Activated CD8-positive, alpha-beta memory T cell treated with anti-CD3 and anti-CD28 coated beads, Interleukin-2, amount 50 U/mL, for 4 hours (primary cell): ENCODE data around the gene HOXA11.

Experiments
- DNase-seq: peaks from one replicate; pipeline ENCODE4 v3.0.0-alpha.2; 2020

The HOXA11 gene

DNA sequence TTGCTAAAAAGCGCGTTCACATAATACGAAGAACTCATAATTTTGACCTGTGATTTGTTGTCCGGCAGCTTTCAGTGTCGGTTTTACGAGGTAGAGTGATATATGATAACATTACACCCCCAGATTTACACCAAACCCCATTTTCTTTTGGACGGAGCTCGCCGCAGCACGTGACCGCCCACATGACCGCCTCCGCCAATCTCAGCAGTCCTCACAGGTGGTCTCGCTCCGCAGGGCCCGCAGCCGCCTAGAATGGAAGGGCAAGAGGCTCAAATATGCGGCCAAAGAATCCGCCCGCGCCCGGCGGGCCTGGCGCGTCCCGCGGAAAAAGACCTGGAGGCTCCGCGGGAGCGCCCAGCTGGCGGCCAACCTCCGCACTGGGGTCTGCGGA is 28.5 kb downstream of the HOXA11 start, which contains the start of gene HOXA7:
Gene HOXA7 (minus strand): TSS at position 168 of the 391 bp plus-strand sequence. CDS start 130 bp downstream, at position 38.
- no peak for DNase-seq

DNA sequence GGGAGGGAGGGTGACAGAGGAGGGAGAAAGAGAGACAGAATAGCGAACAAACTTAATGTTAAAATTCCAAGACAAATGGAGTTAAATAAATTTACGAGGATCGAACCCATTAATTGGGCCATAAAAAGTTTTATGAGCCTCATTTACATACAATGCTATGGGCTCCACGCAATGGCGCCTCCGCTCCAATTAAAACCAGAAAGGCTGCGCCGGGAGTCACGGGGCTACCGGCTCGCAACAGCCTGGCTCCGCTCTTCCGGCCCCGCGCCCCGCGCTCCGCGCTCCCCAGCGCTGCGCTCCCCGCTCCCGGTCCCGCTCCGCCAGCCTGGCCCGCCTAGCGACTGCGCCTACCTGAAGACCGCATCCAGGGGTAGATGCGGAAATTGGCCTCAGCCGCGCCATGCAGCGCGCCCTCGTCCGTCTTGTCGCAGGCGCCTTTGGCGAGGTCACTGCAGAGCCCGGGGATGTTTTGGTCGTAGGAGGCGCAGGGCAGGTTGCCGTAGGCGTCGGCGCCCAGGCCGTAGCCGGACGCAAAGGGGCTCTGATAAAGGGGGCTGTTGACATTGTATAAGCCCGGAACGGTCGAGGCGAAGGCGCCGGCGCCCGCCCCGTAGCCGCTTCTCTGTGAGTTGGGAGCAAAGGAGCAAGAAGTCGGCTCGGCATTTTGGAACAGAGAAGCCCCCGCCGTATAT is 29.1 kb downstream of the HOXA11 start:
- DNase-seq = peak; percentile 19

- peak; percentile 57 for DNase-seq
Measured at GRCh38 chr7:27154901-27155815, 29.9 kb downstream of the HOXA11 start.

DNA sequence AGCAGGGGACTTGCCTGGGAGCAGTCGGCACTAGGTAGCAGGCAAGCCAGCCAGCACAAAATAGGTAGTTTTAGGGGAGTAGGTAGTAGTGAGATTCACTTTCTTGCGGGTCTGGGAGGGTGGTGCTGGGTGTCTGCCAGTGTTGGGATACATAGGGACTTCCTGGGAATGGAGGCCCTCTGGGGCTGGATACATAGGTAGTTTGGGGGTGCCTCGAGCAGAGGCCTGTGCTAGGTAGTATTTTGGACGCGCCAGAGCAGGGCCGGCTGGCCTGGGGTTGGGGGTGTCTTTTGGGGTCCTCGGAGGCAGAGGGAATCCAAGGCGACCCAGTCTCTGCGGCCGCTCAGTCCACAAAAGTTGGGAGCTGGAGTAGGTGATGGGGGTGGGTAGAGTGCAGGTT is 30.7 kb downstream of the HOXA11 start:
- DNase-seq = no peak

GRCh38 chr7:27153526-27153925 is 31.5 kb downstream of the HOXA11 start:
- no peak for DNase-seq

DNA sequence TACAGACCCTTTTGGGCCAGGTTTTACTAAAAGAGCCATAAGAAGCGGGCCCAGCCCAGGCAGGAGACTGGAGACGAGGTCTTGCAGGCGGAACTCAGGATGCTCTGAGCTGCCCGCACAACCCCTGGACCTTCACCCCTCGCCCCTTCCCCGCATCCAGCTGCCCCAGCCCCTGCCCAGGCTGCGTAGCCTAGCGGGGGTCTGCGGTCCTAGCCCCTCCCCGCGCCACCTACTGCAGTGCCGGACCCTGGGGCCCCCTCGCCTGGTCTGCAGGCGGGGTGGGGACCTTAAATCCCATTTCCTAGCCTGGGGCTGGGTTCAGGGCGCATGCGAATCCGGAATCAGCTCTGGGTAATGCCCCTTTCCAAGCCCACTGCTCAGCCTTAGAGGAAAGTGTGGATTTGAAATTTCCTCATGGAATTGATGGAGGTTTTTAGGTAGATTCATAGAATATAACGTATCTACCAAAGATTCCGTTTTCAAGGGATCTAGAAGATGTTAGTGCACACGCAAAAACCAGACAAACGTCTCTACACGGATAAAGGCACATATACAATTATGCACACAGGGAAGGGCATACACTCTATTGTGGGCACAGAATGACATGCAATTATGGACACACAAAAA is 32.1 kb downstream of the HOXA11 start:
- no peak for DNase-seq

- no peak for DNase-seq
Measured at GRCh38 chr7:27151931-27152815, 32.9 kb downstream of the HOXA11 start, which contains the start of gene HOXA3. Gene HOXA3, minus strand, starts transcription at chr7:27152583. Its CDS starts 41,943 bp downstream, at chr7:27110640.

- DNase-seq = no peak
Measured at GRCh38 chr7:27151341-27151930, 33.6 kb downstream of the HOXA11 start.

DNA sequence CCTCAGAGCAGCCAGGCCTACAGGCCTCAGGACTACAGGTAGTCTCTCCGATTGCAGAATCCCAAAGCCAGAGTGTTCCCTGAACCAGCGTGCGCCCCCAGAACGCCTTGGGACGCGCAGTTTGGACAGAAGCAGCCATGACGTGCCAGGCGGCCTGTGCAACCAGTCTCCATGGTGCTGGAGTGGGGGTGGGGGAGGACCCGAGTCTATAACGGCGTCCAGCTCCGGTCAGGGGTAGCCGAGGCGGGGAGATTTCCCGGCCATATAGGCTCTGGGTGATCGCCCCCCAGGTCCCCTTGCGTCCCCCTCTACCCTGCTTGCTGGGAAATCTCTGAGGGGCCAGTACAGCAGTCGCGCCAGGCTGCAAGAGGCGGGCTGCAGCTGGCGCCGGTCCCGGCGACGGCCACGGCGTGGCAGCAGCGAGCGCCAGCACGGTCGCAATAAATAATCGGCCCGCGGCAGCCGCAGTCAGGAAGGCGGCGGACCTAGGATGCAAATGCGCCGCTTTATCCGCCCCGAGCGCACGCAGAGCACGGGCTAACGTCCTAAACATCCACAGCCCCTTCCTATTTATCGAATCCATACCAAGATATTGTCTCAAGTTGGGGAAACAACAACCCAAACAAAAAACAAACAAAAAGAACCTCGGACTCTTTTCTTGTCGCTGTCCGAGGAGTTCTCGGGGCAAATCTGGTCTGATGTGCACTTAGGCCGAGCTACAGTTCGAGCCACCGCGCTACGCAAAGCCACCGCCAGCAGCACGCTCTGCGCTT is 34.3 kb downstream of the HOXA11 start:
- peak; percentile 67 for DNase-seq

DNA sequence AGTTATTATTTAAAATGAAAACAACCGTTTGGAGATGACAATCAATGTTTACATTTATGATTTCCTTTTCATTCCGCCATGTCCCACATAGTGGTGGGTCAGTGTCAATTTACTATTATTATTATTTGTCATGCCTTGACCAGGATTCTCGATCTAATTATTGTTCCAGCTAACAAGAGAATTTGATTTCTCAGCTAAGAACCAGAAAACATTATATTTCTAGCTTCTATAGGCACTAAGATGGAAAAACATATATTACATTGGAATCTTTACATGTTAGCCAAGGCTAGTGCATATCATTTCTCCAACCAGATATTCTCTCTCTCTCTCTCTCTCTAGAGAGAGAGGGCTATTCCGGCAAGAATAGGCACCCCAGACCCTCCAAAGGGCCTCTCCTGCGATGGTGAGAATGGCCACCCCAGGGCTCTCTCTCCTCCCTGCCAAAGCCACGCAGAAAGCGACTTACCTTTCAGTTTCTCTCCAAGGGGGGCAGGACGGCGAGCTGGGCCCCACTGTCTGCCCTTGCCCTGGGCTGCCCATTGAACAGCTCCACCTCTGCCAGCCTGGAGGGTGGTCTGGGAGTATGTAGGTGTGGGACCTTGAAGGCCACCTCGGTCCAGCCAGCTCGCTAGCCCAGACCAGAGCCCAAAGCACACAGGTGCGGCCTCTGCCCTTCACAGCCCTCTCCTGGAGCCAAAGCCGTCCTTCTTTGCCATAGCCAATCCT is 35.0 kb downstream of the HOXA11 start:
- DNase-seq = no peak

- DNase-seq = no peak
Measured at GRCh38 chr7:27148756-27149641, 36.0 kb downstream of the HOXA11 start.

GRCh38 chr7:27148031-27148755 is 36.8 kb downstream of the HOXA11 start:
- DNase-seq = no peak

DNA sequence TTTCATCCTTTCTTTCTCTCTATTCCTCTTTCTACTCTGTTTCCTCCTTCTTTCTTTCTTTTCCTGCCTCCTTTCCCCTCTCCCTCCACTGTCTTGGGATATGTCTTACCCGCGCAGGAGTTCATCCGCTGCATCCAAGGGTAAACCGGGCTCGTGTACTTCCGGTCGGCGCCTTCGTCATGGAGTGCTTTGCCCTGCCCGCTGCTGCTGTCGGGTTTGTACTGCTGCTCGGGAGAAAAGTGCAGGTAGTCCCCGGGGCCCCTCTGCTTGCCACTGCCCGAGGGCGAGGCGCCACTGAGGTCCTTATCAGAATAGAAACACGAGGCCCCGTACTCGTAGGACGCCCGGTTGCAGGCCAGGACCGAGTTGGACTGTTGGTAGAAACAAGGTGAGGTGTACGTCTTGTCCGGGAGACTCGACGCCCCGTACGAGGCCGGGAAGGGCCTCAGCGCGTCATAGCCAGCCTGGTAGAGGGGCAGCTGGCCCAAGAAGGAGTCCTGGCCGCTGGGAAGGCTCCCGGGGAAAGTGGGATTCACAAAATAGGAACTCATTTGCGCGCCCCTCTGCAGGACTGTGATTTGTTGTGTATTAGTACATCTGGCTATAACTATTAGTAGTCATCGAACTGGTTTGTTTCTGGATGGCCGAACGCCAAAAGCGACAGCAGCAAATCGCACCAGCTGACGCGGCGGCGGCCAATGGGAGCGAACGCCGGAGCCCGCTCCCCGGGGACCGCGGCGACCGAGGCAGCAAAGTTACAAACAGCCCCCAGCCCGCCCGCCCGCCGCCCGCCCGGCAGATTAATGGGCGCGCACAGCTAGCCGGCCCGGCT is 37.6 kb downstream of the HOXA11 start, which contains the start of gene HOXA6:
Gene HOXA6 (minus strand): TSS at position 576 of the 832 bp plus-strand sequence. CDS start 25 bp downstream, at position 551.
- DNase-seq = no peak

DNA sequence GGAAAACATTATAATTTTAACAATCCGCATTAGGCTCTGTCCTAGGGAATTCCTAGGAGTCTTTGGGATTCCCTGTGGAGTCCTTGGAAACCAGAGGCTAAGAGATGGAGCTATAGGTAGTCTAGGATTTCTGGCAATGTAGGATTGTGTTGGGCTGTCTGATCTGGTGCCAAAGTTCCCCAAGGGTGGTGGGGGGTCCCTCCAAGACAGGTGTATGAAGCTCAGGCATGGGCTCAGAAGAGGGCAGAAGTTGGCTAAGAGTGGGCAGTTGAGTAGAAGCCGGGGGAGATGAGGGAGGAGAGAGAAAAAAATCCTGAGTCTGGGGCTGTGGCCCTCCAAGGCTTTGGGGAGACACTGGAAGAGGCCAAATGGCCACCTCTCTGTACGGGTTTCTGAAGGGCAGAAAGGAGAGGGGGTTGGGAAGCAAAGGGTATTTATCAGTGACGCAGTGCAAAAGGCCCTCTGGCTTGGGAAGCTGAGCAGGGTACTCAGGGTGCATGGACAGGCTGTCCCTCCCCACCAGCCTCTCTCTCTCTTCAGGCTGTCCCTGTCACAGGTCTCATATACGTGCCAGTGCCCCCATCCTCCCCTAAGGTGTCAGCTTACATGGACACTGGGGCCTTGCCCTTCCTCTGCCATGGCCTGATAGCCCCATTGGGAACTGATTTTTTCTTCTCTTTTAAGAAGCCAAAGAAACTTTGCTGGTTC is 38.4 kb downstream of the HOXA11 start:
- DNase-seq = no peak

- DNase-seq = no peak
Measured at GRCh38 chr7:27145914-27146412, 39.1 kb downstream of the HOXA11 start.

- no peak for DNase-seq
Measured at GRCh38 chr7:27145165-27145913, 39.7 kb downstream of the HOXA11 start.
